Right lobe of liver (tissue), 4 donors: ENCODE measurements around the gene OR52E8.

Source experiments
- POLR2A ChIP-seq: fragments of 450-650 bp; IDR thresholded peaks from one replicate; pipeline ENCODE4 v1.6.1; 2017; ENCODE audit warnings: antibody characterized with exemption, mild to moderate bottlenecking
- TF ChIP-seq, protein P1 (sequence below), 4 donors: fragments of 200-600 bp in 3 of 4; fragments of 450-650 bp in 1 of 4; IDR thresholded peaks; one replicate each; pipeline versions ENCODE4 v1.5.1 to v1.8.0; 2016 to 2022; ENCODE audit warnings: antibody characterized with exemption in 4 of 4, mild to moderate bottlenecking in 2 of 4
- donor health status: DM: no; HTN: no; CAD: no.
- donor health status: DM: no; HTN: no; CAD: no.
- donor health status: DM: no; HTN: yes; CAD: no.

DNA sequence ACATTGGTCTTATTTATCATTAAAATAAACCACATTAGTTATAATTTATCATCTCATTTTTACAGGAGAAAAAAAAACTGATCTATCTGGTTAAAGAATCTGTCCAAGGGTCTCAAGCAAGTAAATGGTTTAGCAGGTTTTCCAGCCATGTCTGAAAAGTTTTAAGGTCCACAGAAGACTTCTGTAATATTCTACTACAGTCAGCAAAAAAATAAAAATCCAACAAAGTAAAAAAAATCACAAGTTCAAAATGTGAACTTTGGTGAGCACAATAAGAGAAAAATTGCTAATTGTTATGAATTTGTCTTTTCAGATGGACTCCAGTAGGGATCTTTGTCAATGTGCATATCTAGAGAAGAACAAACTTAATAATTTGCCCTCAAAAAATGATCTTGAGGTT lies 24.3 kb upstream of the OR52E8 start:
- TF ChIP-seq, protein P1, sequence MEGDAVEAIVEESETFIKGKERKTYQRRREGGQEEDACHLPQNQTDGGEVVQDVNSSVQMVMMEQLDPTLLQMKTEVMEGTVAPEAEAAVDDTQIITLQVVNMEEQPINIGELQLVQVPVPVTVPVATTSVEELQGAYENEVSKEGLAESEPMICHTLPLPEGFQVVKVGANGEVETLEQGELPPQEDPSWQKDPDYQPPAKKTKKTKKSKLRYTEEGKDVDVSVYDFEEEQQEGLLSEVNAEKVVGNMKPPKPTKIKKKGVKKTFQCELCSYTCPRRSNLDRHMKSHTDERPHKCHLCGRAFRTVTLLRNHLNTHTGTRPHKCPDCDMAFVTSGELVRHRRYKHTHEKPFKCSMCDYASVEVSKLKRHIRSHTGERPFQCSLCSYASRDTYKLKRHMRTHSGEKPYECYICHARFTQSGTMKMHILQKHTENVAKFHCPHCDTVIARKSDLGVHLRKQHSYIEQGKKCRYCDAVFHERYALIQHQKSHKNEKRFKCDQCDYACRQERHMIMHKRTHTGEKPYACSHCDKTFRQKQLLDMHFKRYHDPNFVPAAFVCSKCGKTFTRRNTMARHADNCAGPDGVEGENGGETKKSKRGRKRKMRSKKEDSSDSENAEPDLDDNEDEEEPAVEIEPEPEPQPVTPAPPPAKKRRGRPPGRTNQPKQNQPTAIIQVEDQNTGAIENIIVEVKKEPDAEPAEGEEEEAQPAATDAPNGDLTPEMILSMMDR (IDR thresholded peaks at IDR 0.05): no peak
- TF ChIP-seq POLR2A: no peak
